ENCODE data around the gene PRDM16. TPM values are rescaled to one million over a fixed set of nuclear protein-coding genes. Genes with fewer than 3 reads are reported as not detected.

PRDM16 gene
- total RNA-seq, 1 donor from 2014 or later = 0.43 TPM

DNA sequence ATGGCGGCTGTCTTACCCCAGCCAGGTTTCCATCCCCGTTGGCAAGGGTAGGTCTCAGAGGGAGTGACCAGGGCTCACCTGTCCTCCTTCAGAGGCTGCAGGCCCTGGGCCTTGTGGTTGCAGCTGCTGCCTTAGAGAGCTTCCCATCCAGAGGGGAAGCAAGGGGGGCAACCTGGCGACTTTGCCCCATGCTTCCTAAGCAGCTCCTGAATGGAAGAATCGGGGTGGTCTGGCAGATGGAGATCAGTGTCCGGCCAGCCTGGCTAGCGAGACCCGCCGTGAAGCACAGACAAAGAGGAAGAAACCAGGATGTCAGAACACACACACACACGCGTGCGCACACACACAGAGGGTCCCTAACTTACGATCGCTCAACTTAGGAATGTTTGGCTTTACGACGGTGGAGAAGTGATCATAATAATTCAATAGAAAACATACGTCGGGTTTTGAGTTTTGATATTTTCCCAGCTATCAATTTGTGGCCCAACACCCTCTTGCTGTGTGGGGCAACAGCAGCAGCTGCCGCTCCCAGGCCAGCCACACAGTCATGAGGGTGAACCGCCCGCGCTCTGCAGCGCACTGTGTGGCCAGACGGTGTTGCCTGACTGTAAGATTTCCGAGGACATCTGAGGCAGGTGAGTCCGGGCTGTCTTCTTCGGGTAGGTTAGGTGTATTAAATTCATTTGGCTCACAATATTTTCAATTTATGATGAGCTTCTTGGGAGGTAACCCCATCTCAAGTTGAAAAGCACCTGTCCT is 272.4 kb downstream of the PRDM16 start:
- no peak overlapping the region for H3K4me3 ChIP-seq (ENCODE audit: insufficient read depth, low read depth, low read length)
- no peaks in the 10 kb centered on the region for H3K9me3 ChIP-seq (ENCODE audit: insufficient read depth, low read depth, low read length)
- no peak overlapping the region for H2AFZ ChIP-seq (ENCODE audit: low read depth, low read length)
- H3K27me3 Mint-ChIP-seq (ENCODE audit: low read depth, unreplicated experiment) = peaks cover 28% of the 10 kb centered on the region
- no peak overlapping the region for H3K27ac ChIP-seq (ENCODE audit: low read depth, low read length)
- FAIRE-seq (no peak), DNase-seq (ENCODE audit: low read depth) (no peak)
- peaks cover 2% of the 10 kb centered on the region for H3K36me3 Mint-ChIP-seq (ENCODE audit: low read depth, unreplicated experiment)
- no peak overlapping the region for H3K27ac Mint-ChIP-seq (ENCODE audit: unreplicated experiment)
- no peaks in the 10 kb centered on the region for H3K27me3 ChIP-seq (ENCODE audit: insufficient read depth, low read length)
- no peaks in the 10 kb centered on the region for H3K4me1 Mint-ChIP-seq (ENCODE audit: low read depth, unreplicated experiment)
- H3K9me3 Mint-ChIP-seq (ENCODE audit: unreplicated experiment) = peaks cover 18% of the 10 kb centered on the region
- no peak overlapping the region for H3K9ac ChIP-seq (ENCODE audit: low read length)
- no peaks in the 10 kb centered on the region for H3K4me1 ChIP-seq (ENCODE audit: insufficient read depth, low read length)
- peaks cover 11% of the 10 kb centered on the region for H4K20me1 ChIP-seq (ENCODE audit: insufficient read depth, low read length)
- no peaks in the 10 kb centered on the region for H3K79me2 ChIP-seq (ENCODE audit: insufficient read depth, low read length)
- TF ChIP-seq, protein P1, sequence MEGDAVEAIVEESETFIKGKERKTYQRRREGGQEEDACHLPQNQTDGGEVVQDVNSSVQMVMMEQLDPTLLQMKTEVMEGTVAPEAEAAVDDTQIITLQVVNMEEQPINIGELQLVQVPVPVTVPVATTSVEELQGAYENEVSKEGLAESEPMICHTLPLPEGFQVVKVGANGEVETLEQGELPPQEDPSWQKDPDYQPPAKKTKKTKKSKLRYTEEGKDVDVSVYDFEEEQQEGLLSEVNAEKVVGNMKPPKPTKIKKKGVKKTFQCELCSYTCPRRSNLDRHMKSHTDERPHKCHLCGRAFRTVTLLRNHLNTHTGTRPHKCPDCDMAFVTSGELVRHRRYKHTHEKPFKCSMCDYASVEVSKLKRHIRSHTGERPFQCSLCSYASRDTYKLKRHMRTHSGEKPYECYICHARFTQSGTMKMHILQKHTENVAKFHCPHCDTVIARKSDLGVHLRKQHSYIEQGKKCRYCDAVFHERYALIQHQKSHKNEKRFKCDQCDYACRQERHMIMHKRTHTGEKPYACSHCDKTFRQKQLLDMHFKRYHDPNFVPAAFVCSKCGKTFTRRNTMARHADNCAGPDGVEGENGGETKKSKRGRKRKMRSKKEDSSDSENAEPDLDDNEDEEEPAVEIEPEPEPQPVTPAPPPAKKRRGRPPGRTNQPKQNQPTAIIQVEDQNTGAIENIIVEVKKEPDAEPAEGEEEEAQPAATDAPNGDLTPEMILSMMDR (IDR thresholded peaks at IDR 0.05; ENCODE audit: insufficient read depth, low read depth, low read length) = no peak
- TF ChIP-seq EZH2 (IDR thresholded peaks at IDR 0.05; ENCODE audit: insufficient read depth, low read length) = no peak
- no peak overlapping the region for H3K4me2 ChIP-seq (ENCODE audit: low read length)
- no peaks in the 10 kb centered on the region for H3K36me3 ChIP-seq (ENCODE audit: insufficient read depth, low read length)
- no peak overlapping the region for H3K4me3 Mint-ChIP-seq (ENCODE audit: unreplicated experiment)

DNA sequence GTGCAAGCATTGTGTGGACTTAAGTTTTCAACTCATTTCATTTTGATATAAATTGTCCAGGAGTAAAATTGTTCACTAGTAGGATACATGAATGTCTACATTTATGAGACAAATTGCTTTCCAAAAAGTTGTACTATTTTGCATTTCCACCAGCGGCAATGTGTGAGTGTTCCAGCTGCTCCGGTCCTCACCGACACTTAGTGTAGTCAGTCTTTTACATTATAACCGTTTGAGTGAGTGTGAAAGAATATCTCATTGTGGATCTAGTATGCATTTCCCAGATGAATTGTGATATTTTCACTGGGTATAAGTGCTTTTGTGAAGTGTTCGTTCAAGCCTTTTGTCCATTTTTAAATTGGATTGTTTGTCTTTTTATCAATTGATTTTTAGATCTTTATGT is 274.0 kb downstream of the PRDM16 start:
- peaks cover 25% of the 10 kb centered on the region for H3K27me3 Mint-ChIP-seq (ENCODE audit: low read depth, unreplicated experiment)
- Histone ChIP-seq H3K79me2 (ENCODE audit: insufficient read depth, low read length) (no peaks in the 10 kb centered on the region), H3K4me3 (ENCODE audit: insufficient read depth, low read depth, low read length) (no peak overlapping the region), H3K9me3 (ENCODE audit: insufficient read depth, low read depth, low read length) (no peaks in the 10 kb centered on the region), H3K36me3 (ENCODE audit: insufficient read depth, low read length) (no peaks in the 10 kb centered on the region), H2AFZ (ENCODE audit: low read depth, low read length) (no peak overlapping the region), H3K4me2 (ENCODE audit: low read length) (no peak overlapping the region), H4K20me1 (ENCODE audit: insufficient read depth, low read length) (peaks cover 5% of the 10 kb centered on the region), H3K27ac (ENCODE audit: low read depth, low read length) (no peak overlapping the region), H3K9ac (ENCODE audit: low read length) (no peak overlapping the region), H3K27me3 (ENCODE audit: insufficient read depth, low read length) (no peaks in the 10 kb centered on the region), H3K4me1 (ENCODE audit: insufficient read depth, low read length) (no peaks in the 10 kb centered on the region)
- TF ChIP-seq EZH2 (IDR thresholded peaks at IDR 0.05; ENCODE audit: insufficient read depth, low read length) = no peak
- TF ChIP-seq, protein P1 (IDR thresholded peaks at IDR 0.05; ENCODE audit: insufficient read depth, low read depth, low read length) = no peak
- no peaks in the 10 kb centered on the region for H3K4me1 Mint-ChIP-seq (ENCODE audit: low read depth, unreplicated experiment)
- DNase-seq (ENCODE audit: low read depth) = no peak
- no peak for FAIRE-seq
- H3K9me3 Mint-ChIP-seq (ENCODE audit: unreplicated experiment) = peaks cover 18% of the 10 kb centered on the region
- H3K36me3 Mint-ChIP-seq (ENCODE audit: low read depth, unreplicated experiment) = peaks cover 2% of the 10 kb centered on the region
- H3K27ac Mint-ChIP-seq (ENCODE audit: unreplicated experiment) = no peak overlapping the region
- no peak overlapping the region for H3K4me3 Mint-ChIP-seq (ENCODE audit: unreplicated experiment)

DNA sequence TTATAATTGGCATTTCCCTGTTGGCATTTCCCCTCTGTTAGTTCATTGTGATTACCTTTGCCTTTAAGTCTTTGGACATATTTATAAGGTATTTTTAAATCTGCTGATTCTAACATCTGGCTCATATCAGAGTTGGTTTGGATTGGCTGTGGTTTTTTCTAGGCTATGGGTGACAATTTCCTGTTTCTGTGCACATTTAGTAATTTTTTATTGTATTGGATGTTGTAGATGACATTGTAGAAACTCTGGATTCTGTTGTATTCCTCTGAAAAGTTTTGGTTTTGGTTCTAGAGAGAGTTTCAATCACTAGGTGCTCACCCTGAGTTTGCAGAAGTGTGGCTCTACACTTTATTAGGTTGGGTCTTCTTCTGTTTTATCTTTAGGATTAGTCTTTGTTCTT is 275.4 kb downstream of the PRDM16 start:
- Histone ChIP-seq H3K79me2 (ENCODE audit: insufficient read depth, low read length) (no peaks in the 10 kb centered on the region), H4K20me1 (ENCODE audit: insufficient read depth, low read length) (peaks cover 13% of the 10 kb centered on the region), H3K27ac (ENCODE audit: low read depth, low read length) (no peak overlapping the region), H3K4me1 (ENCODE audit: insufficient read depth, low read length) (peaks cover 10% of the 10 kb centered on the region), H3K27me3 (ENCODE audit: insufficient read depth, low read length) (no peaks in the 10 kb centered on the region), H3K4me2 (ENCODE audit: low read length) (no peak overlapping the region), H3K9me3 (ENCODE audit: insufficient read depth, low read depth, low read length) (no peaks in the 10 kb centered on the region), H3K4me3 (ENCODE audit: insufficient read depth, low read depth, low read length) (no peak overlapping the region), H2AFZ (ENCODE audit: low read depth, low read length) (no peak overlapping the region), H3K9ac (ENCODE audit: low read length) (no peak overlapping the region), H3K36me3 (ENCODE audit: insufficient read depth, low read length) (no peaks in the 10 kb centered on the region)
- Mint-ChIP-seq H3K9me3 (ENCODE audit: unreplicated experiment) (peaks cover 18% of the 10 kb centered on the region), H3K27ac (ENCODE audit: unreplicated experiment) (no peak overlapping the region), H3K36me3 (ENCODE audit: low read depth, unreplicated experiment) (peaks cover 2% of the 10 kb centered on the region), H3K4me1 (ENCODE audit: low read depth, unreplicated experiment) (no peaks in the 10 kb centered on the region), H3K4me3 (ENCODE audit: unreplicated experiment) (no peak overlapping the region), H3K27me3 (ENCODE audit: low read depth, unreplicated experiment) (peaks cover 21% of the 10 kb centered on the region)
- TF ChIP-seq, protein P1 (IDR thresholded peaks at IDR 0.05; ENCODE audit: insufficient read depth, low read depth, low read length) = no peak
- TF ChIP-seq EZH2 (IDR thresholded peaks at IDR 0.05; ENCODE audit: insufficient read depth, low read length) = no peak
- DNase-seq (ENCODE audit: low read depth) (no peak), FAIRE-seq (no peak)

Measured in astrocyte (in vitro differentiated cells and primary cell).